CD14-positive monocyte (primary cell): ENCODE data around the gene HDC. TPM values are rescaled to one million over a fixed set of nuclear protein-coding genes. Genes with fewer than 3 reads are reported as not detected.

Experiments
- DNase-seq, 3 donors: peaks; one replicate each; pipeline ENCODE4 v3.0.0-alpha.2; 2011 to 2022
- H2AFZ ChIP-seq: 2 replicates; pipeline ENCODE4 v1.6.0; 2012; ENCODE audit warnings: mild to moderate bottlenecking, low read depth, low read length, inconsistent platforms; ENCODE audit not compliant: insufficient read depth, poor library complexity, severe bottlenecking
- H3K27ac ChIP-seq, 2 donors: 1 replicate in 1 of 2; 2 replicates in 1 of 2; pipeline ENCODE4 v1.5.1; 2012 to 2013; ENCODE audit warnings: low read length in 2 of 2, control low read depth in 1 of 2, inconsistent platforms in 1 of 2, low read depth in 1 of 2, mild to moderate bottlenecking in 1 of 2
- H3K27me3 ChIP-seq, 2 donors: one replicate each; pipeline versions ENCODE4 v1.6.0 to v1.6.1; 2011 to 2013; ENCODE audit warnings: low read length in 2 of 2; ENCODE audit not compliant: control insufficient read depth in 2 of 2, insufficient read depth in 2 of 2
- H3K36me3 ChIP-seq, 2 donors: replicated peaks in 1 of 2; 1 replicate in 1 of 2; 2 replicates in 1 of 2; pipeline versions ENCODE4 v1.5.1 to v1.6.1; 2012 to 2013; ENCODE audit warnings: low read length in 2 of 2, control low read depth in 1 of 2, inconsistent platforms in 1 of 2, mild to moderate bottlenecking in 1 of 2; ENCODE audit not compliant: insufficient read depth in 2 of 2, control insufficient read depth in 1 of 2
- H3K4me1 ChIP-seq, 2 donors: 1 replicate in 1 of 2; 2 replicates in 1 of 2; pipeline versions ENCODE4 v1.5.1 to v1.6.1; 2012 to 2013; ENCODE audit warnings: low read length in 2 of 2, control low read depth in 1 of 2, inconsistent platforms in 1 of 2, mild to moderate bottlenecking in 1 of 2, moderate library complexity in 1 of 2; ENCODE audit not compliant: insufficient read depth in 2 of 2, control insufficient read depth in 1 of 2
- H3K4me2 ChIP-seq: replicated peaks from 2 replicates; pipeline ENCODE3; 2012; ENCODE audit warnings: low read length, moderate library complexity, mild to moderate bottlenecking; ENCODE audit not compliant: poor library complexity, severe bottlenecking; ENCODE audit errors: extremely low read depth
- H3K4me3 ChIP-seq, 3 experiments: fragments of 200-600 bp in 1 of 3; sonication (generic) in 1 of 3; replicated peaks in 1 of 3; 1 replicate in 2 of 3; 2 replicates in 1 of 3; pipeline ENCODE4 v1.5.1; 2011 to 2013; ENCODE audit warnings: low read length in 3 of 3, mild to moderate bottlenecking in 3 of 3, control low read depth in 2 of 3, low read depth in 2 of 3, inconsistent platforms in 1 of 3, moderate library complexity in 1 of 3
- H3K79me2 ChIP-seq: 2 replicates; pipeline ENCODE4 v1.6.0; 2012; ENCODE audit warnings: mild to moderate bottlenecking, control low read depth, inconsistent platforms, low read length, moderate library complexity; ENCODE audit not compliant: insufficient read depth
- H3K9ac ChIP-seq: 2 replicates; pipeline ENCODE4 v1.6.0; 2017; ENCODE audit warnings: low read length, mild to moderate bottlenecking; ENCODE audit not compliant: insufficient read depth, poor library complexity, severe bottlenecking
- H3K9me3 ChIP-seq, 2 donors: replicated peaks in 1 of 2; 1 replicate in 1 of 2; 2 replicates in 1 of 2; pipeline versions ENCODE4 v1.5.1 to v1.6.1; 2012 to 2013; ENCODE audit warnings: low read length in 2 of 2, control low read depth in 1 of 2; ENCODE audit not compliant: control insufficient read depth in 1 of 2, insufficient read depth in 1 of 2
- H4K20me1 ChIP-seq: 2 replicates; pipeline ENCODE4 v1.6.0; 2012; ENCODE audit warnings: mild to moderate bottlenecking, low read length, control low read depth, moderate library complexity; ENCODE audit not compliant: insufficient read depth
- H3K27ac Mint-ChIP-seq, 7 donors: one replicate each; pipeline ENCODE4 v1.8.0; 2020; ENCODE audit warnings: mild to moderate bottlenecking in 7 of 7, mixed read lengths in 7 of 7, moderate library complexity in 6 of 7, inconsistent platforms in 2 of 7
- H3K27me3 Mint-ChIP-seq, 3 donors: one replicate each; pipeline ENCODE4 v1.8.0; 2021 to 2022; ENCODE audit warnings: low read depth in 3 of 3, mild to moderate bottlenecking in 3 of 3, mixed read lengths in 3 of 3, moderate library complexity in 3 of 3, inconsistent platforms in 1 of 3
- H3K36me3 Mint-ChIP-seq, 2 donors: one replicate each; pipeline ENCODE4 v1.8.0; 2020; ENCODE audit warnings: mixed read lengths in 2 of 2, inconsistent platforms in 1 of 2, mild to moderate bottlenecking in 1 of 2
- H3K4me1 Mint-ChIP-seq: one replicate; pipeline ENCODE4 v1.8.0; 2020; ENCODE audit warnings: mild to moderate bottlenecking, mixed read lengths
- H3K4me3 Mint-ChIP-seq, 2 donors: one replicate each; pipeline ENCODE4 v1.8.0; 2020; ENCODE audit warnings: mild to moderate bottlenecking in 2 of 2, mixed read lengths in 2 of 2, moderate library complexity in 1 of 2
- H3K9me3 Mint-ChIP-seq, 7 donors: one replicate each; pipeline ENCODE4 v1.8.0; 2020 to 2022; ENCODE audit warnings: mixed read lengths in 7 of 7, mild to moderate bottlenecking in 6 of 7, moderate library complexity in 6 of 7, inconsistent platforms in 2 of 7
- WGBS: methylation state at CpG from one replicate; pipeline ENCODE4 v1.1.5; 2013; ENCODE audit warnings: missing lambda C conversion rate; ENCODE audit not compliant: insufficient coverage; 5-methylcytosine and 5-hydroxymethylcytosine counted together
- intact Hi-C, 2 donors: fragments of 100-400 bp; cut with micrococcal nuclease; formaldehyde crosslinking; loops; one replicate each; pipeline versions ENCODE4 v1.15.0 to v1.15.1; 2023
- polyA plus RNA-seq, 3 donors: library from polyadenylated mRNA; depleted of rRNA in 1 of 3; unstranded in 2 of 3; stranded (reverse) in 1 of 3; fragments of 300-500 nt in 2 of 3; fragments of >200 nt in 1 of 3; fragmentation: Illumina TruSeq in 2 of 3; gene quantifications; 1 replicate in 2 of 3; 2 replicates in 1 of 3; pipeline ENCODE4 v1.2.3, GENCODE V29; 2012 to 2021
- TF ChIP-seq, protein P1 (sequence below): fragments of 200-600 bp; IDR thresholded peaks from one replicate; pipeline ENCODE4 v1.8.0; 2022; ENCODE audit warnings: antibody characterized with exemption, mild to moderate bottlenecking

HDC gene
- polyA plus RNA-seq, 3 donors = 0.11 TPM; not detected in 2

DNA sequence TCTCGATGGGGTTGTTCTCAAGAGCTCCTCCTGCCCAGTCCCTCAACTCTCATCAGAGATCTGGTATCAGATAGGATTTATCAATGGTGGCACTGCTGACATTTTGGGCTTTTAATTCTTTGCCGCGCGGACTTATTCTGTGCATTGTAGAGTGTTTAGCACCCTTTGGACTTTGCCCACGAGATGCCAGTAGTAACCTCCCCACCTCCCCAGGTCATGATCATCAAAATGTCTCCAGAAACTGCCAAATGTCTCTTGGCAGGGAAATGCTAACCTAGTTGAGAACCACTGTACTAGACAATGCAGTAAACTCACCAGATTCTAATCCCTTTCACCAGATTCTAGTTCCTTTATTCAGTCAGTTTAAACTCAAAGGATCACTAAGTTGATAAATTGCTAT is 59.5 kb downstream of the HDC start:
- WGBS = no CpG with 5 or more reads among the region's 5 CpGs
- H3K4me1 Mint-ChIP-seq = no peaks in the 10 kb centered on the region
- no peak for DNase-seq
- peaks cover 2 to 11% (median 7%) of the 10 kb centered on the region in 7 donors for H3K9me3 Mint-ChIP-seq
- TF ChIP-seq, protein P1, sequence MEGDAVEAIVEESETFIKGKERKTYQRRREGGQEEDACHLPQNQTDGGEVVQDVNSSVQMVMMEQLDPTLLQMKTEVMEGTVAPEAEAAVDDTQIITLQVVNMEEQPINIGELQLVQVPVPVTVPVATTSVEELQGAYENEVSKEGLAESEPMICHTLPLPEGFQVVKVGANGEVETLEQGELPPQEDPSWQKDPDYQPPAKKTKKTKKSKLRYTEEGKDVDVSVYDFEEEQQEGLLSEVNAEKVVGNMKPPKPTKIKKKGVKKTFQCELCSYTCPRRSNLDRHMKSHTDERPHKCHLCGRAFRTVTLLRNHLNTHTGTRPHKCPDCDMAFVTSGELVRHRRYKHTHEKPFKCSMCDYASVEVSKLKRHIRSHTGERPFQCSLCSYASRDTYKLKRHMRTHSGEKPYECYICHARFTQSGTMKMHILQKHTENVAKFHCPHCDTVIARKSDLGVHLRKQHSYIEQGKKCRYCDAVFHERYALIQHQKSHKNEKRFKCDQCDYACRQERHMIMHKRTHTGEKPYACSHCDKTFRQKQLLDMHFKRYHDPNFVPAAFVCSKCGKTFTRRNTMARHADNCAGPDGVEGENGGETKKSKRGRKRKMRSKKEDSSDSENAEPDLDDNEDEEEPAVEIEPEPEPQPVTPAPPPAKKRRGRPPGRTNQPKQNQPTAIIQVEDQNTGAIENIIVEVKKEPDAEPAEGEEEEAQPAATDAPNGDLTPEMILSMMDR = no peak
- H3K9me3 ChIP-seq = peaks cover 0 to 8% of the 10 kb centered on the region in 2 donors
- H3K27me3 ChIP-seq = no peaks in the 10 kb centered on the region
- H3K36me3 ChIP-seq = no peaks in the 10 kb centered on the region
- no peak overlapping the region for H3K9ac ChIP-seq
- H4K20me1 ChIP-seq = no peaks in the 10 kb centered on the region
- intact Hi-C loops = no loop called here
- no peak overlapping the region for H3K4me2 ChIP-seq
- H2AFZ ChIP-seq = no peak overlapping the region
- H3K27me3 Mint-ChIP-seq = peaks cover 0 to 2% (median 0%) of the 10 kb centered on the region in 3 donors
- no peak overlapping the region for H3K27ac Mint-ChIP-seq
- H3K27ac ChIP-seq = no peak overlapping the region
- H3K4me3 Mint-ChIP-seq = no peak overlapping the region
- no peak overlapping the region for H3K4me3 ChIP-seq
- H3K36me3 Mint-ChIP-seq = peaks cover 0 to 4% of the 10 kb centered on the region in 2 donors
- H3K4me1 ChIP-seq = no peaks in the 10 kb centered on the region
- H3K79me2 ChIP-seq = no peaks in the 10 kb centered on the region

DNA sequence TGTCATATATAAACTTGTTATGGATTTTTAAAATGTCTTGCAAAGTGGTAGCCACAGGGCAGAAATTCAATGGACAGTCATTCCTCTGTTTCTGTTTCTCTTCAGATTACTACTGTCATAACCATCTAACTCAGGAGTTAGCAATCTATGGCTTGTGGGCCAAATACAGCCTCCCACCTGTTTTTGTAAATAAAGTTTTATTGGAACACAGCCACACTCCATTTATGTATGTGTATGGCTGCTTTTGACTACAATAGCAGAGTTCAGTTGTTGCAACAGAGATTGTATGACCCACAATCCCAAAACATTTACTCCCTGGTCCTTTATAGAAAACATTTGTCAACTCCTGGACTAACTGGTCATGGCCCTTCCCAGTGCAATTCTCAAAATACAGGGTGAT is 63.5 kb downstream of the HDC start:
- TF ChIP-seq, protein P1 = no peak
- no peaks in the 10 kb centered on the region for H3K27me3 ChIP-seq
- H3K79me2 ChIP-seq = no peaks in the 10 kb centered on the region
- H3K4me3 ChIP-seq = no peak overlapping the region
- Mint-ChIP-seq H3K4me1 (no peaks in the 10 kb centered on the region), H3K36me3 (no peaks in the 10 kb centered on the region), H3K27ac (no peak overlapping the region), H3K27me3 (no peaks in the 10 kb centered on the region), H3K4me3 (no peak overlapping the region), H3K9me3 (peaks cover 0 to 2% (median 0%) of the 10 kb centered on the region in 7 donors)
- H3K9ac ChIP-seq = no peak overlapping the region
- H3K4me2 ChIP-seq = no peak overlapping the region
- no peaks in the 10 kb centered on the region for H3K36me3 ChIP-seq
- no peak for DNase-seq
- intact Hi-C loops = no loop called here
- H3K27ac ChIP-seq = no peak overlapping the region
- H3K9me3 ChIP-seq = no peaks in the 10 kb centered on the region
- H3K4me1 ChIP-seq = no peaks in the 10 kb centered on the region
- no peaks in the 10 kb centered on the region for H4K20me1 ChIP-seq
- H2AFZ ChIP-seq = no peak overlapping the region
